K562 (cell line): ENCODE results near the gene STT3A. TPM values are rescaled to one million over a fixed set of nuclear protein-coding genes. Genes with fewer than 3 reads are reported as not detected.

Experiments used
- CHCHD3 ChIP-seq: fragments of 250-450 bp; sonication (Bioruptor Pico); IDR thresholded peaks from 2 replicates; pipeline ENCODE4 v2.1.2; 2022; ENCODE audit warnings: mild to moderate bottlenecking
- MAFG ChIP-seq: fragments of 450-650 bp; conservative IDR thresholded peaks from 2 replicates; pipeline ENCODE4 v1.6.1; 2016; ENCODE audit warnings: missing genetic modification characterization, missing compliant biosample characterization
- MGA ChIP-seq: fragments of 450-650 bp; IDR thresholded peaks from 2 replicates; pipeline ENCODE4 v1.6.1; 2016; ENCODE audit warnings: mild to moderate bottlenecking, moderate library complexity
- NUFIP1 ChIP-seq: fragments of 450-650 bp; IDR thresholded peaks from 2 replicates; pipeline ENCODE4 v1.6.1; 2018; ENCODE audit not compliant: partially characterized antibody
- RAD21 ChIP-seq, 2 experiments: fragments of 250-450 bp in 1 of 2; fragments of 450-650 bp in 1 of 2; sonication (Bioruptor Pico) in 1 of 2; formaldehyde crosslinking in 1 of 2; IDR thresholded peaks in 1 of 2; conservative IDR thresholded peaks in 1 of 2; 2 replicates each; pipeline versions ENCODE4 v1.4.0 to v1.8.0; 2020 to 2022; ENCODE audit warnings: mild to moderate bottlenecking in 2 of 2, moderate library complexity in 1 of 2
- RREB1 ChIP-seq: fragments of 250-450 bp; sonication (Bioruptor Pico); IDR thresholded peaks from 2 replicates; pipeline ENCODE4 v1.4.0; 2020
- ZNF785 ChIP-seq: fragments of 250-450 bp; sonication (Bioruptor Pico); IDR thresholded peaks from 2 replicates; pipeline ENCODE4 v1.4.0; 2020; ENCODE audit warnings: mild to moderate bottlenecking
- polyA plus RNA-seq, 8 experiments: library from polyadenylated mRNA; depleted of rRNA in 4 of 8; stranded (reverse) in 5 of 8; unstranded in 3 of 8; fragments of >200 nt; fragmentation: Nextera tagmentation in 2 of 8; fragmentation: Illumina TruSeq in 1 of 8; extraction: Ambion mirVana in 2 of 8; extraction: Trizol in 1 of 8; gene quantifications; 2 replicates each; pipeline versions ENCODE4 v1.2.1 to v1.2.3, GENCODE V29; 2011 to 2014; ENCODE audit warnings: inconsistent platforms in 1 of 8, missing spikeins in 1 of 8
- total RNA-seq, 7 experiments: library from RNA; depleted of rRNA in 6 of 7; stranded (reverse); fragments of >200 nt in 6 of 7; fragmentation: Illumina TruSeq in 2 of 7; extraction: Trizol in 2 of 7; gene quantifications; 2 replicates each; pipeline versions ENCODE4 v1.2.1 to v1.2.3, GENCODE V29; 2011 to 2021; ENCODE audit warnings: low replicate concordance in 1 of 7
- TF ChIP-seq, protein P1 (sequence below): fragments of 450-650 bp; formaldehyde crosslinking; IDR thresholded peaks from 2 replicates; pipeline ENCODE4 v1.4.0; 2020; ENCODE audit warnings: mild to moderate bottlenecking

STT3A gene
- total and polyA plus RNA-seq, 9 of the 15 experiments (the other 6 are each of a cell fraction or from before 2014, with no cell fraction given), result 70.7 to 330 (median 192) TPM

DNA sequence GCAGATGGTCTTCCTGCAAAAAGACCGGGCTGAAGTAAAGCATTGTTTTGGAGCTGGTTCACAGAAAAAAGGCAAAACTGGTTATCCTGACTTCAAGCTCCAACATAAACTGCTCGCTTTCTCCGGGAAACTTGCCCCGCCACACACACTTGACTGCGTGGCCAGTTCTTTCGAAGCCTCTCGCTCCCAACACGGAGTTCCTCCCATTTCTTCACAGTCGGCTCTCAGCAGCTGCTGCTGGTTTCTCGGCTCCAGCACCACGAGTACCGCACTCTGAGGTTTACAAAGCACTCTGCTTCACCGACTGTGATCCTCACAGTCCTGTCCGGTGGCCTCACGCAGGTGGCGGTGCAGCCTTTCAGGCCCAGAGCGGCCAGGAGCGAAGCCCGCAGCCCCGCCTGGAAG lies 32.6 kb downstream of the STT3A start (continued):
- peak; percentile 97 for TF ChIP-seq MGA
- no peak for TF ChIP-seq ZNF785 (CRISPR knock-in tag)
- 0 out of 4 replicates have a peak, but pooled peaks of 1 of the 2 experiments have one; percentile 9 for TF ChIP-seq RAD21 (CRISPR knock-in tag; conservative IDR thresholded peaks at IDR 0.05 in 1 of 2, IDR thresholded peaks at IDR 0.05 in 1 of 2)
- no peak for TF ChIP-seq MAFG (tag)
- TF ChIP-seq, protein P1, sequence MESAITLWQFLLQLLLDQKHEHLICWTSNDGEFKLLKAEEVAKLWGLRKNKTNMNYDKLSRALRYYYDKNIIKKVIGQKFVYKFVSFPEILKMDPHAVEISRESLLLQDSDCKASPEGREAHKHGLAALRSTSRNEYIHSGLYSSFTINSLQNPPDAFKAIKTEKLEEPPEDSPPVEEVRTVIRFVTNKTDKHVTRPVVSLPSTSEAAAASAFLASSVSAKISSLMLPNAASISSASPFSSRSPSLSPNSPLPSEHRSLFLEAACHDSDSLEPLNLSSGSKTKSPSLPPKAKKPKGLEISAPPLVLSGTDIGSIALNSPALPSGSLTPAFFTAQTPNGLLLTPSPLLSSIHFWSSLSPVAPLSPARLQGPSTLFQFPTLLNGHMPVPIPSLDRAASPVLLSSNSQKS (CRISPR knock-in tag), result no peak
- 0 out of 2 replicates have a peak, but pooled peaks have one; percentile 7 for TF ChIP-seq RREB1
- TF ChIP-seq CHCHD3, result no peak
- TF ChIP-seq NUFIP1, result peak; percentile 83
